HG03354 (cell line): ENCODE measurements around the gene MEIS2.

Experiments used
- ATAC-seq: cut with Tn5 transposase; IDR thresholded peaks from one replicate; pipeline ENCODE4 v1.9.1; 2021; ENCODE audit warnings: mild to moderate bottlenecking; ENCODE audit not compliant: unreplicated experiment, poor library complexity, severe bottlenecking

Gene MEIS2

GRCh38 chr15:37099319-37100108 lies 835 bp downstream of the MEIS2 start:
- peak; percentile 3 for ATAC-seq

DNA sequence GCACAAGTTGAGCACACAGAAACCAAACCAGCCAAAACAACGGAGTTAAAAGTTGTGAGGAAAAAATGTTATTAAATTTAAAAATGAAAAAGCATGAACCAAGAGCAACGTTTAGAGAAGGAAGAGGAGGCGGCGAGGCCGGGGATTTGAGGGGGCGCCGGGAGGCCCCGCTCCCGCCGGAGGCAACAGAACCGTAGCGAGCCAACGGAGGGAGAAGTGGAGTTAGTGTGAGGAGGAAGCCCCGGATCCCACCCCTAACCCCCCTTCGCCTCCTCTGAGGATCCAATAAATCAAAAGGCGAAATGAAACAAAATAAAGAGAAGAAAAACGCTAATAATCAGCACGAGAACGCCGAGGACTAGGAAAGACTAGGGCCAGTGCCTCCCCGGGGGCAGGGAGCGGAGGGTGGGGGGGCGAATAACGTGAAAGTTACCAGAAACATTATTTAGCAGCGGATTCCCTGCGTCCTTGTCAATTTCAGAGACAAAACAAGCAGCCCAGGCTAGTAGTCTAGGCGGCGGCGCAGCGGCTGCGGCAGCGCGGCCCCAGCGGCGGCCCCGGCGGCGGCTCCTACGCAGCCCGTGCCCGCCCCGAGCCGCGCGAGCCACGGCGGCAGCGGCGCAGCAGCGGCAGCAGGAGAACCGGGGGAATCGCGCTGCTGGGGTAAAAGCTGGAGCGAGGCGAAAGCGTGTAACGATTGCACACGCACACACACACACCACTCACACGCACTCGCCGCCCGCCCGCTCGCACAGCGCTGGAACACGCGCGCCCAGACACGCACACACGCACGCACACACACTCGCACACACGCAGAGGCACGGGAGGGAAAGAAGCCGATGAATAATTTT lies 1.7 kb downstream of the MEIS2 start:
- ATAC-seq, result peak; percentile 41

GRCh38 chr15:37097144-37097919 lies 3.0 kb downstream of the MEIS2 start:
- ATAC-seq, result no peak

GRCh38 chr15:37096558-37097143 lies 3.7 kb downstream of the MEIS2 start:
- ATAC-seq, result no peak

DNA sequence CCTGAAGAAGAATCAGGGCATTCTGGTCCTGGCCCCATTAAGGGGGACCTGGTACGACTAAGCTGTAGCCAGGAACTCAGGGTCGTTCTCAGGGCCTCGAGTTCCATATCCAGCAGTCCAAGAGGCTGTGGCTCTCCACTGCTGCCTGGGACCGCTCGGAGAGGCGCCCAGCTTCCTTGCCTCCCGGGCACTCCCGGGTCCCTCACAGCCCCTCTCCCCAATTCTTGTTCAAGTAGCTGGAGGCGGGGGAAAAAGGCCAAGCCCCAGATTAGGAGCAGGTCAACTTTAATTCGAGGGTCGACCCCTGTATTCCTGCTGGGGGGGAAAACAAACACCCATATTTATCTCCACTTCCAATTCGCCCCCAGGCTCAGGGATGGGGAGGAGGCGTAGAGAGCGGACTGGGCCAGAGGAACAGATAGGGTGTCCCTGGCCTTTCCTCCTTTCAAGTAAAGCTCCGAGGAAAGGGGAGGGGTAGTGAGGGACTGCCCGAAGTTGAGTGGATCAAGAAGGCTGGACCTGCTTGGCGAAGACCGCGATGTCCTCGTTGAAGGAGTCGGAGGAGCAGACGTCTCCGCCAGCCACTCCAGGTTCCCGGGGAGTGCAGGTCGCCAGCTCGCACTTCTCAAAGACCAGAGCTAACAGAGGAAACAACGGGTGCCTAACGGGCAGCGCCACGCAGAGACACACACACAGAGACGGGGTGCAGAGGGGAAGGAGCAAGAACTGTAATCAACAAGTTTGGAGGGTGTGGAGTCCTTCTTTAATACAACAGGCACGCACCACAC lies 4.4 kb downstream of the MEIS2 start:
- ATAC-seq, result no peak

GRCh38 chr15:37094915-37095711 lies 5.2 kb downstream of the MEIS2 start:
- no peak for ATAC-seq

DNA sequence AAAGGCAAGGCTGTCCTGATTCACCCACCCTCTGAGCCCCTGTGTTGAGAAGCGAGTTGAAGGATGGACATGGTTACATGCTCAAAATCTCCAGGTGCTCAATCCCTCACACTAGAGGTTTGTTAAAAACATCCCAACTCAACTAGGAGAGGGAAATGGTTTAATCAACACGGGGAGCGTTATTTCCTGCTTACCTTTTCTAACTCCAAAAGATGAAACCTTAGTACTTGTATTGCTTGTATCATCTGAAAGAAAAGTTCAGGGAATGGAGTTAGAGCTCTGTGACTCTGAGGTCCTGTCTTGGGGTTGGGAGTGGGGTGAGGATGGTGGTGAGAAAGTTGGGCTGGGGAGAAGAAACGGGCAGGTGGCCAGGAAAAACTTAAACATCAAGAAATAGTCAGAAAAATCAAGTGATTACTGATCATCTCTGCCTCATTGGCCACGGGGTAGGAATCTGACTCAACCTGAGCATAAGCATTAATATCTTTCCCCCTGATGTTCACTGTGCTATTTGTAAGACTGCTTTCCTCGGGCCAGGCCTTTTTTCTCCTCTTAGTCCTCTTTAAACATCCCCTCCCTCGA lies 5.9 kb downstream of the MEIS2 start:
- no peak for ATAC-seq

- no peak for ATAC-seq
Observed at GRCh38 chr15:37093480-37094332, 6.6 kb downstream of the MEIS2 start.

- ATAC-seq, result no peak
Observed at GRCh38 chr15:37090543-37091175, 9.7 kb downstream of the MEIS2 start.

- ATAC-seq, result no peak
Observed at GRCh38 chr15:37088436-37088835, 11.9 kb downstream of the MEIS2 start.

GRCh38 chr15:37087131-37087588 lies 13.2 kb downstream of the MEIS2 start:
- ATAC-seq, result no peak

- ATAC-seq, result no peak
Observed at GRCh38 chr15:37086521-37086920, 13.8 kb downstream of the MEIS2 start.

DNA sequence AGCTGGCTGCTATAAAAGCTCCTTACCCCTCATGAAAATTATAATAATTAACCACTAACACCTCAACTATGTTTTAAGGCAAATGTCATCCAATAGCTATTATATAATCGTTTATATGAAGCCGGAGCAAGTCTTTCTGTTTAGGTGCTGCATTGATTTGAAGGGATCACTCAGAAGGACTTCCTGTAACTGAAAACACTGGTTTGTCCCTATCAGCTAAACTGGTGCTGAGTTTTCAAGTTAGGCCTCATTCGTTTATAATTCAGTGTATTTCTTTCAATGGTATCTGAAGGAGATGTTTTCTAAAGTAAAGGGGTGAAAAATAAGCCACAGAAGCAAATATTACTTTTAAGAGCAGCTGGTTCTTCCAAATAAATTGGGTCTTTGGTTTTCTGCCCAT lies 14.2 kb downstream of the MEIS2 start:
- no peak for ATAC-seq

- ATAC-seq, result no peak
Observed at GRCh38 chr15:37084602-37085001, 15.7 kb downstream of the MEIS2 start.

- no peak for ATAC-seq
Observed at GRCh38 chr15:37083610-37084009, 16.7 kb downstream of the MEIS2 start.

DNA sequence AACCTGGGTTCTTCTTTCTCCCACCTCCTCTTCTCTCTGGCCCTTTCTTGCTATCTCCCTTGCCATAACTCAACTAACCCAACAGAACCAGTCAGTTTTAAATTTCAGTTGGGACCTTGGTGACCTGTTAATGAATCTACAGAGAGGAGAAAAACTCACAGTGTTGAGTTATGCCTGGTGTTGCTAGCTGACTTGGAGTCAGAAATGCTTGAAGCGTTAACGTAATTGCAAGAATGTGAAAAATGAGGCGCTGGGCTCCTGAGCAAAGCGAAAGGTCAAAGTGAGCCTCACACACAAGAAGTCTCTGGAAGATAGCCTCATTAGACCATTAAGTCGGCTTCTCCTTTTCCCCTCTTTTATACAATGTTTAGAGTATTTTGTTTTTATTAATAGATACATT lies 18.4 kb downstream of the MEIS2 start:
- ATAC-seq, result no peak
